GM18520 (cell line): ENCODE measurements around the gene KRAS.

Experiments
- ATAC-seq: cut with Tn5 transposase; IDR thresholded peaks from one replicate; pipeline ENCODE4 v1.9.1; 2021; ENCODE audit not compliant: unreplicated experiment

KRAS gene

DNA sequence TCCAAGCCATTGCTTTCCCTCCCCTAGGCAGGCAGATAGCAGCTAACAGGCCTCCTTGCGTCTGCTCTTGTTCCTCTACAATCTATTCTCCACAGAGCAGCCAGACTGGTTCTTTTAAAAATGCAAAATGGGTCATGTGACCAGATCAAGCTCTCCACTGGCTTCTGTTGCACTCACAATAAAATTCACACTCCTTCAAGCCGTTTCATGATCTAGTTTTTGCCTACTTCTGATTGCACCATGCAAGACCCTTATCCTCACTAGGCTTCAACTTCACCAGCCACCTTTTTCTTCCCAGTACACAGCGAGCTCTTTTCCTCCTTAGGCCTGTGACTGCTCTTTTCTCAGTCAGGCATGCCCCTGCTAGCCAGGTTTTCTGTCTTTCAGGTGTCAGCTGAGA, 6.1 kb upstream of the KRAS start:
- no peak for ATAC-seq

DNA sequence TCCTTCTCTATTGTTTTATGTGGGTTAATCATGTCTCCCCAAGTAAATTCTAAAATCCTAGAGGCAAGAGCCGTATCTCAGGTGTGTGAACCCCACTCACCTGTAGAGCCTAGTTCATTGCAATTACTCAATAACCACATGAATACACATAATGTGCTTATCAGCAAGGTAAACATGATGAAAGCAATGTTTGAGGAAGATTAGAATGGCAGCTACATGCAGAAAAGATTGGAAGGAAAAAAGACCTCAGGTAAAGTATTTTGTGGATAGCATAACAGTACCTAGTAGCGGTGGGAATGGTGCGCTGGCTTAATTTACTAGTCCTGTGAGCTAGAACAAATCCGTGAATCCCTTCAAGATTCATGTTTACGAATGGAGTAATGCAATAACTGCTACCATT, 5.3 kb upstream of the KRAS start:
- no peak for ATAC-seq

DNA sequence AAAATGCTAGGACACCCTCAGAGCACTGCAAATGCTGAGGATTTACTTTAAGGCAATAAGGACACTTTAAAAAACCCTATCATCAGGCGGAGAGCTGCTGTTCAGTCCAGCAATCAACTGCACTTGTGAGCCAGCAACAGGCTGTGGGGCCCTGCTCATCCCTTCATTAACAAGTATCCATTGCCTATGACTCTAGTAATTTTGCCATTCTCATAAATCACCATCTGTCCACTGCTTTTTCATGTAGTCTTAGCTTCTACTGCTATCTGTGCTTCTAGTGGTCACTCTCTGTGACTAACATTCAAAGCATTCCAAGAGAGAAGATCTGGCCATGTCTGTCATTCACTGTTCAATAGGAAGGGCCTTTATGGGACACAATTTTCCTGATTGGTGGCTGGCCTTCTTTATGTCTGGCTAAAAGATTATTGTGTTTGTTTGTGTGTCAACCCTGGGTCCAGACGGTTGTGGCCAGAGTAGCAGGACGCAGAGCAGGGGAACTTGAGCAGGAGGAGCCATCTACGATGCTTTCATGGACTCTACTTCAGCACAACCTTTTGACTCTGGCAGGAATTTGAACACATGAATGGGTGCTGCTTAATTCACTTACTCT, 3.6 kb upstream of the KRAS start:
- ATAC-seq, result no peak

DNA sequence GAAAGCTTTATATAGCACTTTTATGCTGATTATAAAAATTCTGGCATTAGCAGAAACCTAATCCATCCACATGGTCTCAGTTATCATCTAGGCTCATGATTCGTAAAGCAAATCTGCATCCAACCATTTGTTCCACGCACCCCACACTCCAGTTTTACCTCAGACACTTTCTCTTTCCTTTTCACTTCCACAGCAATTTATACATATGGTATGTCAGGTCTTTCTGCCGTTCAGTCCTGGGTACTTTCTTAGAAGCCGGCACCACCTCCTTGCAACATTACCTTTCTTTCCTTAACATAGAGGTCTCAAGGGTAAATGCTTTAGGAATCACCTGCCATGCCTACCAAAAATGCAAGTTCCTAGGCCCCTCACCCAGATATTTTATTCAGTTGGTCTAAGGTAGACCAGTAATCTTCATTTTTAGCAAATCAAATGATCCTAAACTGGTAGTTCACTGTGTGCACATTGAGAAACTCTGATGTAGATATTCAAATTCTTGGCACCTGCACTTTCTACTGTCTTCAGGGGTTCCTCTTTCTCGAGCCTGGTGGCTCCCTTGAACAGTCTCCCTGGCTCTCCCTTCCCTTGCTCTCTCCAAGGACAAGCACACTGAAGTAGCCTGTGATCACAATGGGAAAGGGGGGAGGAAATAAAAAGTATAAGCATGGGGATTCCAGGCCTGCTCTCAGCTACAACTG, 2.8 kb upstream of the KRAS start:
- ATAC-seq, result no peak

DNA sequence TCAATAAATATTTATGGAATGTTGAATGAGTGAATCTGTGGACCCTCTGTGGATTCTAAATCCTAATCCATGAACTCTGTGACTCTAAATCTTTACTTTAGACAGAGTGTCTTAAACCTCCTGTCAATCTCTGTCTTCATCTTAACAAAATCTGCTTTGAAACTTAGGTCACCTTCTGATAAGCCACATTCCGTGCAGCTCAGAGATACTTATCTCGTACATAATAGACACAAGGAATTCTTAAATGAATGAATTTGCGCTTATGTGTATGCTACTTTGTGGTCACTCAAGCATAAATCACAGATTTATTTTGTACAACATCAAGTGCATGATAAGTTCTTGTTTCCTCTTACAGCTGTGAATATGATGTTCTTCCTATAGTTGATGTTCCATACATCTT, 2.2 kb upstream of the KRAS start:
- ATAC-seq, result no peak

DNA sequence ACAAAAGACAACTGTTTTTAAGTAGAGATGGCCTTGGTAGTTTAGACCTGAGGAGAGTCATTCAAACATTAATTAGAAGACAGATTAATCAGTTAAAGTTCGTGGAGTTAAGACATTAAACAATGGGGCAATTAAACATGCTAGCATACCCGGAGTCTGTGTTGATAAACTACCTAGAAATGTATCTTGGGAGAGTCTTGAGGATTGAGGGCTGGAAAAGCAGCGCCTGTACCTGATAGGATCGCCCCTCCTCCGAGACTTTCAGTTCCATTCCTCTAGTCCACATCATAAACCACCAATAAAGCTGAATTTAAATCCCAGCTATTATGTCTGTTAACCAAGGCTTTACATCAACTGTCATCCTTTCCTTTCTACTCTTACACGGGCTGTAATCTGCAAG, 1.0 kb upstream of the KRAS start:
- no peak for ATAC-seq

DNA sequence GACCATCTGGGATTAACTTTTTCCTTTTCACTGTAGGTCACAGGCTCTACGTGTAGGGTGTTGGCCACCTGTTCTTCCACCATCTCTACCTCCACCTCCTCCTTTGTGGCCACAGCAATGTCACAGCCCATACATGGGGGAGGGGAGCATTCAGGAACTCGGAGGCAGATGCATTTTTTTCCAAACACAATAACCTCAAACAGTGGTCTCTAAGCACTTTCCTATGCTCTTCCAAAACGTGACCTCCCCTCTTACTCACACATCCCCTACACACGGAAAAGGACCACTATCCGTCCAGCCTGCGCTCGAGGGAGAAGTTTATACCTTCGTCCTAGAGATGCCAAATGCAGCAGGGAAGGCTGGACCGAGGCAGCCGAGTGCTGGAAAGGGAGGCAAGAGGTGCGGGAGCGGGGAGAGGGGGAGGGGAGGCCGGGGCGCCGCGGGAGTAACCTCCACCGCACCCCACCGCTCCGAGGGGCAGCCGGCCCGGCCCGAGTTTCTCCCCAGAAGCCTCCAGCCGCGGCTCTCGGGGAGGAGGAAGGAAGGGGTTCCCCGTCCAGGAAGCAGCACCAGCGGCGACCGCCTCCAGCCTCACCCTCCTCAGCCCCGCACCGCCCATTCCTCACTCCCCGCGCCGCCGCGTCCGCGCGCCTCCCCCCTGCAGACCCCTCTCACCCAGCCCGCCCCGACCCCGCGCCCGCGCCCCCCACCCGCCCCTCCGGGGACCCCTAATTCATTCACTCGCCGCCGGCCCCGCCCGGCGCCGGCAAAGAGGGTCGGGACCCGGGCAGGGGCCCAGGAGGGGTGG, 594 bp downstream of the KRAS start:
- ATAC-seq, result no peak

DNA sequence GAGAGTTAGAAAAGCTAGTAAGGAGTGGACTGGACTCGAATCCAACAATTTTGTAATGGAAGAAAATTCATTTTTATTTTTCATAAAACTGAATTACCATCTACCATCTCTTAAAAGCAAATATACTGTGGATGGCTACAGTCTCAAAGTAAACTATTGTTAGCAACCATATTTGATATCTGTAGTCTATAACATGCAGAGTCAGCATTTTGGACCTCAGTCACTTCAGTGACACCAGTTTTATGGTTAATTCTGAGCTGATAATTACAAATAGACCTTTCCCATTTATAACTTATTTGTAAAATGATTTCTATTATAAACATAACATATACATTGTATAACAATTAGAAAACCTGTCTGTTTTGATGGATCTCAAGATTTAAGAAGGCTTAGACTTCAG, 2.0 kb downstream of the KRAS start:
- ATAC-seq, result no peak

DNA sequence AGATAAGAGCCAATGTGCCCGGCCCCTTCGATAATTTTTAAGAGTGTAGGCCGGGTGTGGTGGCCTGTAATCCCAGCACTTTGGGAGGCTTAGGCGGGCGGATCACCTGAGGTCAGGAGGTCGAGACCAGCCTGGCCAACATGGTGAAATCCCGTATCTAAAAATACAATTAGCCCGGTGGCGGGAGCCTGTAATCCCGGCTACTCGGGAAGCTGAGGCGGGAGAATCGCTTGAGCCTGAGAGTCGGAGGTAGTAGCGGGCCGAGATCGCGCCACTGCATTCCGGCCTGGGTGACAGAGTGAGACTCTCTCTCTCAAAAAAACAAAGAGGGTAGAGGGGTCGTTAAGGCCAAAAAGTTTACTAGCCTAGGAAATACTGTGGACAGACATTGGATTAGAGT, 2.6 kb downstream of the KRAS start:
- no peak for ATAC-seq

DNA sequence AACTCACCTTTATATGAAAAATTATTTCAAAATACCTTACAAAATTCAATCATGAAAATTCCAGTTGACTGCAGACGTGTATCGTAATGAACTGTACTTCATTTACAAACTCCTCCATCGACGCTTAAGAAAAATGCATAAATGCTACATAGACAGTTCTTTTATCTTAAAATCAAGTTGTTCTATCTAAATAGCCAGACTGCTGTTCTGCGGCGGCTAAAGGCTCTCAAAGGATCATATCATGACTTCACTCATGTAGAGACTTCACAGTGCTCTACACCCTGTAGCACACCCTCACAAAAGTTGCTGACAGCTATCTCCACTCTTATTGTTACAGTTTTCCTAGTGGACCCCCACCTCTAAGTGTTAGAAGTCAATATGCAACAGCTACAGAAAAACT, 5.2 kb downstream of the KRAS start:
- no peak for ATAC-seq

DNA sequence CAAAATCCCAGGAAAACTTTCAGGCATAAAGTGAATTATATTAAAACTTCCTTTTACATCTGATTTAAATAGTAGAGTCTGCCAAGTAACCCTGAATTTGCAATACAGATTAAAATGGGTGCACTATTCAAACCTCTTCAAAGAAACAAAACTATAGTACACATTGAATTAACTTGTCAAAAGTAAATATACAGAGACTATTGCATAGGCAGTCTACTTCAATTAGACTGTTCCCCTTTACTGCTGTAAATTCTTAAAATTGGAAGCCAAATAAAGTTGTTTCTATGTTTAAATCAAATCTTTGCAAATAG, 7.1 kb downstream of the KRAS start:
- no peak for ATAC-seq

DNA sequence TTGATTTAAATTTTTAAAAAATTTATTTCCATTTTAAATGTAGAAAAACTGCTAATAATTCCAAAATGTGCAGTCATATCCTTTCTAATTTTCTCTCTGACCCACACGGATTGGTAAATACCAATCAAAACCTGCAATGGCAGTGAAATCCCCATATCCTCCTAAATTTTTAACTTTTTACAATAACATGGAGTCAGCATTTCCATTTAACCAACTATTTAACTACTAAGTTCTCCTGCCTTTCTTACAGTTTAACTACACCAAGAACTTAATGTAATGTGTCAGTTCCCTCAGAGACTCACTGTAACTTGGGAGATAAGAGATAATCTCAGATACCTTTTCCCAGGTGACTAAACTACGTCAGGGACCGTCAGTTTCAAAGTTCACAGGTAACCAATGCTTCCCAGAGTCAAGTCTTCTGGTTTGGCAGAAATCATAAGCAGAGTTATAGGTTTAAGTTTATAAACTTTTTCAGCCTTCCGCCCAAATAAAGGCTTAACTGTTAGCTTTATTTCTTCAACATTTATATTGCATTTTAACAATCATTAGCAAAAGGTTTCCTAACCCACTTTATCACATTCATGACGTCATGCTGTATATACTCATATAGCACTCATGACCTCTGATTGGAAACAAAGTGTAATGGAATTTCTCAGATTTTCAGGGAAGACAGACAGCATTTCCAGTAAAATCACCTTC, 7.6 kb downstream of the KRAS start:
- no peak for ATAC-seq

DNA sequence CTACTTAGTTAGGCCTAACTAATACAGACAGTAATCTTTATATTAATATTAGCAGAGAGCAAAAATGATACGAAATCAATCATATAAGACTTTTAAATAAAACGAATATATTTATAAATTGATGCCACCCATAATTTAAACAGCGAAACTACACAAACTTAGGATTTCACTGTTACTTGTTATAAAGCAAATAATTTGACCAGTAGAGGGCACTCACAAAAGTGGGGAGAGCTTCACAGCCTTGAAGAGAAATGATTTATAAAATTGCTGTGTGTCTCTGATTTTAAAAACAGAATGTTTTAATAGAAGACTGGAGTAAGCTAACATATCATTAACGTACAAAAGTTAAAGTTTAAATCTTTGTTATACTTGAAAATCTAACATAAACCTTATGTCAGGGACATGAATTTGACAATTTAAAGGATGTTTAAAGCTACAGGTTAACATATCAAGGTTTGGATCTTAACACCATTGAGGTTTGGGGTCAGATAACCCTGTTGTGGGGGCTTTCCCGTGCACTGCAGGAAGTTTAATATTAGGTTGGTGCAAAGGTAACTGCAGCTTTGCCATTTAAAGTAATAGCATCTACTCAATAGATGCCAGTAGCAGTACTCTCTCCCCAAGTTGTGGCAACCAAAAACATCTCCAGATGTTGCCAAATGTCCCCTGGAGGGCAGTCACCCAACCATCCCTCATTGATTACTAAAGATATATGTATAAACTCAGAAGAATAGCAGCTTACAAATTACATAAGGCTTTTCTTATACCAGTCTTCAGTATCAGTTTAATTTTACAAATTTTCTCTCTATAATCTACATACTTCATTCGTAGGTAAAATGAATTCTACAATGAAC, 9.3 kb downstream of the KRAS start:
- ATAC-seq, result peak; percentile 55

DNA sequence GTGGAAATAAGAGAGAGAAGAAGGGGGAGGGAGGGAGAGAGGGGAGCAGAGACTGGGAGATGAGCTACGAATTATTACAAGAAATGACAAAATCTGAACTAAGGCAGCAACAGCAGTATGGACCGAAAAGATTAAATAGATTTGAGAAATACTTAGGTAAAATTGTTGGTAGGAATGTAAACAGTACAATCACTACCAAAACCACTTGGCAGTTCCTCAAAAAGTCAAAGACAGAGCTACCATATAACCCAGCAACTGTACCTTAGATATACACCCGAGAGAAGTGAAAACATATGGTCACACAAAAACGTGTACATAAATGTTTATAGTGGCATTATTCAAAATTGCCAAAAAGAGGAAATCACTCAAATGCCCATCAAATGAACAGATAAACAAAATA, 14.1 kb downstream of the KRAS start:
- no peak for ATAC-seq

DNA sequence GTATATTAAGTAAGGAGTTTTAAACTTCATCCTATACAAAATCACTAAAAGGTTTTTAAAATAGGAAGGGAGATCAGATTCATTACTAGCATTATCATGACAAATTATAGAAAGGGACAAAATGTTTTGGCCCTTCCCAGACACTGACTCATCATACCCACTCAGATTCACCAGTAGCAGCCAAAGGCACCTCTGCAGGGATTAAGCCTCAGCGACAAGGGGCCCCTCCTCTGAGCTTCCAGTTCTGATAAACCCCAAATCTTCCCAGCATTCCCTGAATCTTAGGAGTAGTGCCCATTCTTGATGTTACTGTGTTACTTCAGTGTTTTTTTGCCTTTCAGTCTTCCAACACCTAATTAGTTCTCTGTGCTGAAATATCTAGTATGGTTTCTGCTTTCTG, 14.5 kb downstream of the KRAS start:
- no peak for ATAC-seq

DNA sequence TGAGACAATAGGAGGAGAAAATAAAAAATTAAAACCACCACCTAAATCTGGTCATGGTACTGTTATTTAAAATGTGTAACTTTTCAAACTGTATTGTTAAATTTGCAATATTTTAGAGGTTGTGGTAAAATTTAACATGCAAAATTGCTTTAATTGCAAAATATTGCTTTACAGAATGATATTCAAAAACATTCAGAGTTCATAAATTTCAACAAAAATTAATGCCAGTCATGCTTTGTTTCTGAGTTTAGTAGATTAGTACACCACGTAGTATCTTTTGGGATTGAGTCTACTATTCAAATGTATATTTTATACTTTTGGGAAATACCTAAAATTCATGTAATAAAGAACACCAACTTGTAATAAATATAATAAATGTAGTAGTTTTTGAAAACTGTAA, 37.4 kb downstream of the KRAS start:
- ATAC-seq, result no peak

DNA sequence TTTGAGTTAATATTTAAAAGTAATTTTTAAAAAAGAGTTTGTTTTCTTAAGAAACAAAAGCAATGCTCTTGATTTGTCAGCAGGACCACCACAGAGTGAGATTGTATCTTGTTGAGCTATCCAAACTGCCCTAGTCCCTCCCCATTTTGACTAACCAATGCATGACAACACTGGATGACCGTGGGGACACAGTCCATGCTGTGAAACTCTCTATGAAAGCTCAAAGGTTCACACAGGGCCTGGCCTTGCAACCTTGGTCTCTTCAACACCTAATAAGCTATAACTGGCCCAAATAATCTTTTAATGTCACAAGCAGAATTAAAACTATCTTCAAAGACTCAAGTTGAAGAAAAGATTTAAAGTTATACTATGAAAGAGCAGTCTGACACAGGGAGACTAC, 42.2 kb downstream of the KRAS start:
- ATAC-seq, result no peak

DNA sequence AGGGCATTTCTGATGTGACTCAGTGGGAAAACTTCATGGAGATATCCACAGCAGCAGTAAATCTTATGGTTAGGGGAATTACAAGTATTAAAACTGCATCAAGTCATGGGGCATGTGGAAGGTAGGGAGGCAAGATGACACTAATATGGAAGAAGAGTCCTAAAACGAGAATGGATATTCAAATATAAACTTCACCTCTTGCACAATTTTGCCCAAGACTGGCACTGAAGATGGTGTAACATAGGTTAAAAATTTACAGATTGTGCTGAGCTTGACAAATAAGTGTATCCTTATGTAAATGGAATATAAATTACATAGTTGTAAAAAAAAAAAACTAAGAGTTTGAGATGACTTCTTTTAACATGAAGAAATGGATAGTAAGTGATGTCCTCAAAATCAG, 42.9 kb downstream of the KRAS start:
- ATAC-seq, result no peak

DNA sequence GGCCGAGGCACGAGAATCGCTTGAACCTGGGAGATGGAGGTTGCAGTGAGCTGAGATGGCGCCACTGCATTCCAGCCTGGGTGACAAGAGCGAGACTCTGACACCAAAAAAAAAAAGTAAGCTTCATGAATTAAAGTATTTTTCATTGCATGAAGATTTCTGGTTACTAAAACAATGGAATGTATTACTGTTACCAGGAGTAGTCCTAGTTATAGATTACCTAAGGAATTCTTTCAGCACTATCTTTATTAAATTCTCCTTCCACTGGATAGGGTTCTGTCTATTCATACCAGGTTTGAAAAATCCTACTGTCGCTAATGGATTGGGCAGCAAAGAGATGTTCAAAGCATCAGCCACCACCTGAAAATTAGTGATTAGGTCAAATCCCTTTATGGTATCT, 43.3 kb downstream of the KRAS start:
- no peak for ATAC-seq

DNA sequence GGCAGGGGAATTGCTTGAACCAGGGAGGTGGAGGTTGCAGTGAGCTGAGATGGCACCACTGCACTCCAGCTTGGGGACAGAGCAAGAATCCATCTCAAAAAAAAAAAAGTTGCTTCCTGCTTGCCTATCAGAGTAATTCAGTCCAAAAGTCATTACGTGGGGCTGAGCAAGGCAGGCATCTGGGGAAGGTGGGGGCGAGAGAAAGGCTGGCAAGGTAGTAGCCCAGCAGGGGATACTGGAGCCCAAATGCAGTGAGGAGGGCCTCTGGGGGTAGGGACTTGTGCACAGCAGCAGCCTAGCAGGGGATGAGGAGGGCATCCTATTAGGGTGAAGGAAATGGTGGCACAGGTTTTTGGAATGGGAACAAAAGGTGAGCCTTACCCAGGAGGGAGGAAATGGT, 48.6 kb downstream of the KRAS start:
- ATAC-seq, result no peak

DNA sequence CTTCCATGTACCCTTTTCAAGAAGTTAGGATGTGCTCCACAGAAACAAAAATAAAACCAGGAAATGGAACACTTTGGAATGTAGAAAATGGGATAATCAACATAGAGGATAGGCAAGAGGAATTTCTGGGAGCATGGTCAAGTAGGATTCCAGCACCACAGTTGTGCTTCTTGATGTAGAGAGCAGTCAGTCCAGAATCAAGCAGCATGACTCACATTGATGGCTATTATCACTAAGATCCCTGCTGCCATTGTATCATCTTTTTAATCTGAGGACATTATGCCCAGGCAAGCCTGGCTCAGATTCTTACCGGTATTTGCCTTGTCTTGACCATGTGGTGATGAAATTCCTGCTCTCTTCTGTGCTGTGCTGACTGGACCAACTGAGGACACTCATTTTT, 50.0 kb downstream of the KRAS start:
- no peak for ATAC-seq
